HUES64 (cell line): Measurements from ENCODE around the gene EPHB1.
"Not testable (repeated sequence)": the region's sequence is repeated elsewhere in the genome, so short reads cannot be mapped to it uniquely, and the experiment has no call there.

Experiments used
- H3K27ac ChIP-seq: 2 replicates; pipeline ENCODE4 v1.7.0; 2013; ENCODE audit warnings: low read depth, low read length, inconsistent platforms
- H3K27me3 ChIP-seq: 2 replicates; pipeline ENCODE4 v1.6.1; 2013; ENCODE audit warnings: mild to moderate bottlenecking, low read length; ENCODE audit not compliant: insufficient read depth
- H3K36me3 ChIP-seq: 2 replicates; pipeline ENCODE4 v1.6.1; 2013; ENCODE audit warnings: mild to moderate bottlenecking, low read length; ENCODE audit not compliant: insufficient read depth
- H3K4me1 ChIP-seq: 2 replicates; pipeline ENCODE4 v1.6.1; 2013; ENCODE audit warnings: mild to moderate bottlenecking, low read length, moderate library complexity; ENCODE audit not compliant: insufficient read depth
- H3K4me3 ChIP-seq: 2 replicates; pipeline ENCODE4 v1.5.1; 2013; ENCODE audit warnings: mild to moderate bottlenecking, low read length, moderate library complexity
- H3K9ac ChIP-seq: 2 replicates; pipeline ENCODE4 v1.6.1; 2013; ENCODE audit warnings: mild to moderate bottlenecking, low read depth, low read length
- H3K9me3 ChIP-seq: 2 replicates; pipeline ENCODE4 v1.6.1; 2013; ENCODE audit warnings: low read depth, low read length; ENCODE audit not compliant: insufficient read depth
- WGBS: fragments of 150-250, 120-280 bp; methylation state at CpG from one replicate; pipeline ENCODE4 v1.1.7; 2013; ENCODE audit warnings: missing lambda C conversion rate; 5-methylcytosine and 5-hydroxymethylcytosine counted together

EPHB1 gene

DNA sequence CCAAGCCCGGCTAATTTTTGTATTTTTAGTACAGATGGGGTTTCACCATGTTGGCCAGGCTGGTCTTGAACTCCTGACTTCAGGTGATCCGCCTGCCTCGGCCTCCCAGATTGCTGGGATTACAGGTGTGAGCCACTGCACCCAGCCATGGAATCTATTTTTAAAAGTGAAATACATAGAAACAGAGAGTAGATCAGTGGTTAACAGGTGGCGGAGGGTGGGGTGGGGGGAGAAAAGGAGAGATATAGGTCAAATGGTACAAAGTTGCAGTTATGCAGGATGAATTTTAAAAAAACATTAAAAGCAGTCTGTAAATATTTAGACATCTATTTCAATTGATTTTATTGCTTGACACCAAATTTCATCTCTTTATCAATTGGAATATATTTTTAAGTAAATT lies 6.8 kb upstream of the EPHB1 start:
- not testable (repeated sequence) for H3K27ac ChIP-seq, H3K36me3 ChIP-seq, H3K4me1 ChIP-seq, H3K9me3 ChIP-seq, H3K9ac ChIP-seq, H3K27me3 ChIP-seq, H3K4me3 ChIP-seq
- 91% methylated on average over 4 of the region's 4 CpGs for WGBS

DNA sequence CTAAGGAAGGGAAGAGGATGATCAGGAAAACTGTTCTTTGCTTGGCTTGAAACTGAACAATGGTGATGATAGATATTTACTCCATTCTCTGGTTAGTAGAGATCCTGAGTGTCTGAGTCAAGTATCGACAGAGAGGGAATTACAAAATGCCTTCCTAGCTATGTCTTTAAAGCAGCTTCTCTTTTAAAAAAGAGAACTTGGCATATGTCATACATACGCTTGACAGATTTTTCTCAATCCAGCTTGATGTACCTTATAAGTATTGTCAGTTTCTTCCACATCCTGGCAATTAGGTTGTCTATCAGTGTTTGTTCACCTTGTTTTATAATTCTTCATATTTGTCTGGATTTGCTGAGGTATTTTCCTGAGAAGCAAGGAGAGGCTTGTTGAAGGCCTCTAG lies 5.0 kb upstream of the EPHB1 start:
- WGBS, result 93% methylated on average over 2 of the region's 2 CpGs
- no peak overlapping the region for H3K4me3 ChIP-seq
- H3K36me3 ChIP-seq, result no peaks in the 10 kb centered on the region

DNA sequence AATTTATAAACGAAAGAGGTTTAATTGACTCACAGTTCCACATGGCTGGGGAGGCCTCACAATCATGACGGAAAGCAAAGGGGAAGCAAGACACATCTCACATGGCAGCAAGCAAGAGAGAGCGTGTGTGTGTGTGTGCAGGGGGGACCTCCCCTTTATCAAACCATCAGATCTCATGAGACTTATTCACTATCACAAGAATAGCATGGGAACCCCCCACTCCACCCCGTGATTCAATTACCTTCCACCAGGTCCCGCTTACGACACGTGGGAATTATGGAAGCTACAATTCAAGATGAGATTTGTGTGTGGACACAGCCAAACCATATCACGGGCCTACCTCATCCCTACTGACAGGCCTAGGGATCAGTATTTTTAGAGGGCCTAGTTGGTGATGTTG lies 3.1 kb upstream of the EPHB1 start:
- no peak overlapping the region for H3K27ac ChIP-seq
- H3K4me3 ChIP-seq, result no peak overlapping the region
- H3K9me3 ChIP-seq, result no peaks in the 10 kb centered on the region
- H3K4me1 ChIP-seq, result 0 out of 2 replicates have a peak, but pooled peaks cover under 1% of the 10 kb centered on the region
- peaks cover 36% of the 10 kb centered on the region for H3K27me3 ChIP-seq
- H3K36me3 ChIP-seq, result no peaks in the 10 kb centered on the region
- WGBS, result 94% methylated on average over 6 of the region's 8 CpGs
- no peak overlapping the region for H3K9ac ChIP-seq

More for the DNA sequence above, 5.0 kb upstream of the EPHB1 start:
- Histone ChIP-seq H3K9me3 (no peaks in the 10 kb centered on the region), H3K27me3 (peaks cover 17% of the 10 kb centered on the region), H3K27ac (no peak overlapping the region), H3K4me1 (no peaks in the 10 kb centered on the region), H3K9ac (no peak overlapping the region)

DNA sequence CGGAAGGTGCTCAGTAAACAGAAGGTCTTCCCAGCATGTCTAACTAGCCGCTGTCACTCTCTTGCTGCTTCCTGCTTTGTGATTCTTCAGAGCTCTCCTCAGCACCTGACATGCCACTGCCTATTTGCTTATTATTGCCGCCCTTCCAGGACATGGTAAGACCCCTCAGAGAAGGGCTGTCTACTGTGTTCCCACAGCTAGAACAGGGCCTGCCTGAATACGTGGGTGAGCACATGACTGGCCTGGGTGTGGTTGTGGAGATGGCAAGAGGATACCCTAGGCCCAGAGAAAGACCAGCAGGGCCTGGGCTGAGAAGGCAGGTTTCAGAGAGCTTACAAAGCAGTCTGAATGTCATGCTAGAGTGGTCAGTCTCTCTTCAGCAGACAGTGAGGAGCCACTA lies 2.4 kb upstream of the EPHB1 start:
- Histone ChIP-seq H3K27me3 (peaks cover 43% of the 10 kb centered on the region), H3K4me3 (no peak overlapping the region), H3K9me3 (no peaks in the 10 kb centered on the region), H3K9ac (no peak overlapping the region), H3K4me1 (peaks cover 6% of the 10 kb centered on the region; the same call in 1 of the 2 replicates), H3K36me3 (no peaks in the 10 kb centered on the region), H3K27ac (no peak overlapping the region)
- 86% methylated on average over 4 of the region's 4 CpGs for WGBS

DNA sequence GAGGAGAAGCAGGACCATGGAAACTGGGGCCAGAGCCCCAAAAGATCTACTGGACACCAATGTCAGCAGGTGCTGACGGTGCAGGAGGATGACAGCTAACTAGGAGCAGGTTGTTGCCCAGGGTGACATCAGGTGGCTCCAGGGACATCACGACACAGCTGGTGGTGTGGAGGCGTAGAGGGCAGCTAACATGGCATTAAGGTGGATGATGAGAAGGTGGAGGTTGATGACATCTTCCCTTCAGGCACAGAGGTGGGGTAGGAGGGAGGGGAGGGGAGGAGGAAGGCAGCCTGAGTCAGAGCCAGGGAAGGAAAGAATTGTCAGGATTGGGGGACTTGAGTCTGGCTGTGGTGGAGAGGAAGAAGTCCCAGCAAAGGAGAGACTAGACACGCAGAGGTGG lies 1.5 kb upstream of the EPHB1 start:
- H3K9me3 ChIP-seq, result no peaks in the 10 kb centered on the region
- no peak overlapping the region for H3K27ac ChIP-seq
- H3K4me3 ChIP-seq, result no peak overlapping the region
- H3K4me1 ChIP-seq, result peaks cover 11% of the 10 kb centered on the region; the same call in 1 of the 2 replicates
- no peaks in the 10 kb centered on the region for H3K36me3 ChIP-seq
- H3K9ac ChIP-seq, result no peak overlapping the region
- WGBS, result 72% methylated on average over 4 of the region's 4 CpGs
- H3K27me3 ChIP-seq, result peaks cover 52% of the 10 kb centered on the region

DNA sequence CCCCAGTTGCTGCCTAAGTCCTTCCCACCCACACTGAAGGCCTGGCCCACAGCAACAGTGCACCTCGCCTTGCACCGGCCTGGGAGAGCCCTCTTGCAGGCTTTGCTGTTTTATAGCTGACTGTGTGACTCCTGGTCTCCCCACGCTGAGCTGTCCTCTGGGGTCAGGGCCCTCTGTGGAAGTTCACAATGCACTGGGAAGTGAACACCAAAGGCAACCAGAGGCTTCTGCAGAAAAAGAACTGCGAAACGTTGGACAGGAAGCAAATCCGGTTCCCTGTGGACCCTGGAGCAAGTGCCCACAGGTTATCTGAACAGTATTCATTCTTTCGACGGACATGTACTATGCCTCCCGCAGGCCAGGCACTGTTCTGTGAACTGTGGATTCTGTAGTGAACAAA lies 737 bp upstream of the EPHB1 start:
- Histone ChIP-seq H3K27ac (no peak overlapping the region), H3K4me3 (no peak overlapping the region), H3K4me1 (peaks cover 11% of the 10 kb centered on the region; the same call in 1 of the 2 replicates), H3K27me3 (peaks cover 53% of the 10 kb centered on the region), H3K9ac (no peak overlapping the region), H3K36me3 (no peaks in the 10 kb centered on the region), H3K9me3 (no peaks in the 10 kb centered on the region)
- 81% methylated on average over 9 of the region's 9 CpGs for WGBS

DNA sequence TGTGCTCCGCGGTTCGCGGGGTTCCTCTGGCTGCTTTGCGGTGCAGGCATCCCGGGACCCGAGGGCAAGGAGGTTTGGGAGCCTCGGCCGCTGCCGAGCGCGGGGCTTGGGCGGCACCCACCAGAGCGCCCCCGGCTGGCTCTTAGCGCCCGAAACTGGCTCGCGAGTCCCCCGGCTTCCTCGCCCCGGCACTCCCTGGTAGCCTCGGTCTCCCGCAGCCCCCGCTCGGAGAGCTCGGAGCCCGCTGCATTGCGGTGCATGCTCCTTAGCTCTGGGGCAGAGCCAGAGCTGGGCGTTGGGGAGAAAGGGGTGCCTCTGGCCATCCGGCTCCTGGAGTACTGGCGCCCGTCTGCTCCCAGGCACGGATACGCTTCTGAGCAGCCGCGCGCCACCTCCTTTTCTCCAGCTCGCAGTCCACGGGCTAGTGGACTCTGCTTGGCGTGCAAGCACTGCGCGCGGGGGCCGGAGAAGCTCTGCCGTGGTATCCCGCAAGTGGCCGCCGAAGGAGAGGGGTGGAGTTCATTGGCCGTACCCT lies 753 bp downstream of the EPHB1 start:
- peaks cover 11% of the 10 kb centered on the region; the same call in 1 of the 2 replicates for H3K4me1 ChIP-seq
- no peak overlapping the region for H3K27ac ChIP-seq
- H3K27me3 ChIP-seq, result peaks cover 53% of the 10 kb centered on the region
- H3K4me3 ChIP-seq, result peak overlapping the region; percentile 65
- no peaks in the 10 kb centered on the region for H3K36me3 ChIP-seq
- under 1% methylated on average over 50 of the region's 50 CpGs for WGBS
- peak overlapping the region; percentile 40 for H3K9ac ChIP-seq
- no peaks in the 10 kb centered on the region for H3K9me3 ChIP-seq

DNA sequence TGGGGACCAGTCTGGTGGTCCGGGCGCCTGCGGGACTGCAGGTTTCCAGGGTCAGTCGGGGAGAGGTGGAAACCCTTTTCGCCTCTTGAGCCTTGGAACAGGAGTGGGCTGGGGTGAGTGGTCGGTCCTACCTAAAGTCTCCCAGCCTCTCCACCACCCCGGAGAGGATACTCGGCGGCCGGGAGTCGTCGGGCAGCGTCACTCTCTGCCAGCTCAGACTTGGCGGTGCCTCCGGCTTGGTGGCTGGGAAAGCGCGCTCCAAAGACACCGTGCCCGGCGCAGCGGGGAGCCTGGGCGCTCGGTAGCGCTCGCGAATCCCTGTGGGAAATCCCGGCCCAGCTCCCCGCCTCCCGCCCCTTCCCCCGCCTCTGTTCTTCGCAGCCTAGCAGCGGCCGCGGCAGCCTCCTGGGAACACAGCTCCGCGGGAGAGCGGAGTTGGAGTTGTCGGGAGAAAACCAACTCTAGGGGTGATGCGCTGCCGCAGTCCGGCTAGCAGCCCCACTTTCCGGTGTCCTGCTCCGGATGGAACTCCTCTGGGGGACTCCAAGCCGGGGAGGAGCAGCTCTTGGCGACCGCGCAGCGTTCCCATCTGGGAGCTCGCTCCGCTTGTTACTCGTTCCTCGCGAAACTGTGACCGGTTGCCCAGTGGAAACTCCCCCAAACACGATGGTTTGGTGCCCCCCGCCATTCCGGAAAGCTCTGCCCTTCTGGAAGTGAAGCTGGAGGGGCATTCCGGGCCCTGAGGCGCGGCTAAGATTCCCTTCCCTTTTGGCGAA lies 1.4 kb downstream of the EPHB1 start:
- H3K4me1 ChIP-seq, result peaks cover 11% of the 10 kb centered on the region; the same call in 1 of the 2 replicates
- H3K9ac ChIP-seq, result 0 out of 2 replicates have a peak overlapping the region, but pooled peaks have one; percentile 40
- H3K27me3 ChIP-seq, result peaks cover 53% of the 10 kb centered on the region
- no peaks in the 10 kb centered on the region for H3K36me3 ChIP-seq
- under 1% methylated on average over 60 of the region's 61 CpGs for WGBS
- H3K27ac ChIP-seq, result no peak overlapping the region
- H3K4me3 ChIP-seq, result peak overlapping the region; percentile 65
- no peaks in the 10 kb centered on the region for H3K9me3 ChIP-seq

DNA sequence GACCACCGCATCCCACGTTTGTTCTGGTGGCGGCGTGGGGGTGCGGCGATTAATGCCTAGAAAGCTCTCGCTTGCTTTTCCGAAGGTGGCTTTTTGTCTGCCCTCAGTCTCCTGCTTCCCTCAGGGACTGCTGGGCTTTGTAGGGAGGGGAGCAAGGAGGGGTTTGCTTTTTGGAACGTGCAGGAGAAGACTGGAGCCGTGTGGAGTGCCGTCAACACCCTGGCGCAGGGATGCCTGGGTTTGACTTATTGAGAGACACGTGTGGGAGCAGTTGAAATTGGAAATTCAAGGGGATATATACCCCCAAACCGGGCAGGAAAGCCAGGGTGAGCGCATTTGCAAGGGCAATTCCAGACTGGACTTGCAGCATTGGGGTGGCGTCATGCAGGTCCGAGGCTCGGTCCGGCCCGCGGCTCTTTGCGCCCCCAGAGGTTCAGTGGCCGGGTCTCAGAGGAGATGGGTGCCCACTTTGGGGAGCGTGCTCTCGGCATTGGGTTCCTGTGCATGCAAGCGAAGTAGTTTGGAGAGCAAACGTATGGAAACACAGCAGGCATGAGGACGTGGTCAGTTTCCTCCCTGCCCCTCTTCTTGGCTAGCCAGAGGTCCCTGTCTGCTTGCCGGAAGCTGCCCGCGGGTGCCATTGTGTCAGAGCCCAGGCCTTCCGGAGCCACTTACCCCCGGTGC lies 2.1 kb downstream of the EPHB1 start:
- 8% methylated on average over 33 of the region's 33 CpGs for WGBS
- Histone ChIP-seq H3K27ac (no peak overlapping the region), H3K9ac (no peak overlapping the region), H3K27me3 (peaks cover 53% of the 10 kb centered on the region), H3K36me3 (no peaks in the 10 kb centered on the region), H3K4me1 (peaks cover 11% of the 10 kb centered on the region; the same call in 1 of the 2 replicates), H3K4me3 (peak overlapping the region; percentile 65), H3K9me3 (no peaks in the 10 kb centered on the region)

DNA sequence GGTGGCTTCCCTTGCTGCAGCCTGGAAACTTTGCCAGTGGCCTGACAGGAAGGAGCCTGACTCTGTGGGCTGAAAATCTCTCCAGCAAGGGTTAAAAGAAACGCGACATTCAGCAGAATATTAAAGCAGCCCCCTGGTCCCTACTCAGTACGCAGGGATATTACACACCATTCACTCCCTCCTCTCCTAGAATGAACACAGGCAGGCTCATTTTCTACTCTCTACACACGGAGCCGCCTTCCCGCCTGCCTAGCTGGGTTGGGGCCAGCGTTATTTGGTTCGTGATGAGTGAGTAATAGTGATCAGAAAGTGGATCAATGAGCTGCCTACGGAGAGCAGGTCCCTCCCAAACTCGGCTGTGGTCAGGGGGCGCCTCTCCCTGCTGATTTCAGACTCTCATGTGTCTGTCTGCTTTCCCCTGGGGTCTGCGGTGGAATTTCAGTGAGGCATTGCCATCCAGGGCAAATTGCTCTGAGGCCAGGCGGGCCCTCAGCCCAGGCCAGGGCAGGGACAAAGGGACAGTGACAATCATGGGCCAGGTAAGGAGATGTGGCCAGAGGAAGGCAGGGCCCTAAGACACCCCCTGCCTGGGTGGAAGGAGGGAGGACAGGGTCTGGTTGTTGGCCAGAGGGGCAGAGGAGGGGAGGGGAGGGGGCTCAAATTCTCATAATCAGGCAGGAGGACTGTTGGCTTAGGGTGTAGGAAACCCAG lies 2.8 kb downstream of the EPHB1 start:
- Histone ChIP-seq H3K4me3 (peak overlapping the region; percentile 65), H3K9ac (no peak overlapping the region), H3K27me3 (peaks cover 53% of the 10 kb centered on the region), H3K9me3 (no peaks in the 10 kb centered on the region), H3K4me1 (peaks cover 11% of the 10 kb centered on the region; the same call in 1 of the 2 replicates), H3K27ac (no peak overlapping the region), H3K36me3 (no peaks in the 10 kb centered on the region)
- WGBS, result 48% methylated on average over 13 of the region's 13 CpGs
